Measurements from ENCODE around the gene RAB6A. TPM values are rescaled to one million over a fixed set of nuclear protein-coding genes. Genes with fewer than 3 reads are reported as not detected.
"Not testable (repeated sequence)": the region's sequence is repeated elsewhere in the genome, so short reads cannot be mapped to it uniquely, and the experiment has no call there.

Gene RAB6A
- total RNA-seq, 2 donors from 2014 or later = 94.7 to 104 TPM

GRCh38 chr11:73787643-73788558, 27.0 kb upstream of the RAB6A start, which contains the start of gene MRPL48:
Gene MRPL48, plus strand, starts transcription at chr11:73787874. Its CDS starts 98 bp downstream, at chr11:73787972.
- TF ChIP-seq CTCF (IDR thresholded peaks at IDR 0.05) = no peak
- H3K27me3 ChIP-seq = no peaks in the 10 kb centered on the region
- H3K36me3 ChIP-seq = no peaks in the 10 kb centered on the region
- H3K4me1 ChIP-seq = peaks cover 0 to 15% of the 10 kb centered on the region in 2 donors
- H3K4me3 ChIP-seq = peak within 1 kb of the TSS; percentile 78 to 79
- no peaks in the 10 kb centered on the region for H3K9me3 ChIP-seq
- peak within 1 kb of the TSS; percentile 89 to 92 for H3K27ac ChIP-seq
- DNase-seq (ENCODE audit: low spot score) = peak; percentile 89

GRCh38 chr11:73787051-73787642, 26.3 kb upstream of the RAB6A start:
- Histone ChIP-seq H3K27ac (peak overlapping the region; percentile 89 to 92), H3K9me3 (no peaks in the 10 kb centered on the region), H3K4me3 (peak overlapping the region; percentile 78 to 79), H3K36me3 (no peaks in the 10 kb centered on the region), H3K27me3 (no peaks in the 10 kb centered on the region), H3K4me1 (peaks cover 0 to 15% of the 10 kb centered on the region in 2 donors)
- no peak for DNase-seq (ENCODE audit: low spot score)
- TF ChIP-seq CTCF (IDR thresholded peaks at IDR 0.05) = no peak

- not testable (repeated sequence) for H3K9me3 ChIP-seq; DNase-seq (ENCODE audit: low spot score); H3K36me3 ChIP-seq; H3K4me3 ChIP-seq; H3K27ac ChIP-seq; H3K27me3 ChIP-seq
- peaks cover 0 to 15% of the 10 kb centered on the region in 2 donors for H3K4me1 ChIP-seq
Measured at GRCh38 chr11:73785467-73785866, 24.6 kb upstream of the RAB6A start.

- H3K9me3 ChIP-seq = no peaks in the 10 kb centered on the region
- no peak overlapping the region for H3K27ac ChIP-seq
- DNase-seq (ENCODE audit: low spot score) = no peak
- H3K4me3 ChIP-seq = no peak overlapping the region
- TF ChIP-seq CTCF (IDR thresholded peaks at IDR 0.05) = no peak
- no peaks in the 10 kb centered on the region for H3K27me3 ChIP-seq
- H3K36me3 ChIP-seq = no peaks in the 10 kb centered on the region
- peaks cover 0 to 19% of the 10 kb centered on the region in 2 donors for H3K4me1 ChIP-seq
Measured at GRCh38 chr11:73784734-73785133, 23.9 kb upstream of the RAB6A start.

- no peak for DNase-seq (ENCODE audit: low spot score)
- no peak for TF ChIP-seq CTCF (IDR thresholded peaks at IDR 0.05)
Measured at GRCh38 chr11:73784080-73784634, 23.3 kb upstream of the RAB6A start.

GRCh38 chr11:73783483-73784020, 22.7 kb upstream of the RAB6A start:
- Histone ChIP-seq H3K4me1 (peaks cover 0 to 12% of the 10 kb centered on the region in 2 donors), H3K27ac (no peak overlapping the region), H3K9me3 (no peaks in the 10 kb centered on the region), H3K36me3 (no peaks in the 10 kb centered on the region), H3K4me3 (no peak overlapping the region), H3K27me3 (no peaks in the 10 kb centered on the region)
- no peak for TF ChIP-seq CTCF (IDR thresholded peaks at IDR 0.05)
- no peak for DNase-seq (ENCODE audit: low spot score)

More at GRCh38 chr11:73784080-73784634, 23.3 kb upstream of the RAB6A start:
- H3K36me3 ChIP-seq = no peaks in the 10 kb centered on the region
- peaks cover 0 to 18% of the 10 kb centered on the region in 2 donors for H3K4me1 ChIP-seq
- no peak overlapping the region for H3K27ac ChIP-seq
- H3K4me3 ChIP-seq = no peak overlapping the region
- H3K9me3 ChIP-seq = no peaks in the 10 kb centered on the region
- no peaks in the 10 kb centered on the region for H3K27me3 ChIP-seq

Measured in right atrium auricular region (tissue), 2 donors.